ENCODE measurements around the gene GPRC5A. TPM values are rescaled to one million over a fixed set of nuclear protein-coding genes. Genes with fewer than 3 reads are reported as not detected.

The GPRC5A gene
- total and polyA plus RNA-seq, 8 donors = 9.6 to 1,562 (median 18.4) TPM

DNA sequence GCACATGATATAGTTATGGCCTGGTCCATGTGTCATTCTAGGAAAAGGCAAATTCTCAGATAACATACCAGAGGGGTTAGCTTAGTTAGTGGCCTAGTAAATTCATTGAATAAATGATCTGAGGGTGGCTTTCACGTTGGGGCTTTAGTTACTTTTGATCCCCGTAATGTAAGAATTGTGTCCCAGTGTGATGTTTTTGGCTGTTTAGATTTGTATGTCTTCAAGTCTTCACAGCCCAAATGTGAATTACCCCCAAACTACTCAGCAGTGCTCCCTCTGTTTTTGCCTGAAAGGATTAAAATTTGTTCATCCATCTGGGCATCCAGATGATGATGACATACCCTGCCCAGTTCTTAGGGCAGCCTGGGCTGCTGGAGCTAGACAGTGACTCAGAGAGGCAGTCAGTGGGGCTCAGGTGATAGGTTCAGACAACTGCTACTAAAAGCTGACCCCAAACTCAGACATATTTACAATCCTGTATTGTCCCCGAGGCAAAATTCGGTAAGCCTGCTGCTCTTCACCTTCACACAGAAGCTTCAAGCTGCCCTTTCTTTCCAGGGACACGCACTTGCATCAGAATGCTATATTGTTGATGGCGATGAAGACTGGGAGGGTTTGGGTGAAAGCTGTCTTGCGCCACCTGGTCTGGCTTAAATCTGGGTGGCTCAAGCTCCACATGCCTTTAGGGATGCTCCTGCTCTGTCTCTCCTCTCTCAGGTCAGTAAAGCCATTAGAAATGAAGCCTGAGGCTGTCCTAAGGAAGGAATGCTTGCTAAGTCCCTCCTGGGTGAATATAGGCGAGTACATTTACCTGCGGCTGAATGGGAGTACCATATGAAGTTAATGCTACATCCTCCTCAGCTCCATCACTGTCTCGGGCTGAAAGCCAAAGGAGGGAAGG lies 50.3 kb downstream of the GPRC5A start:
- ATAC-seq (no peak), DNase-seq (no peak)
- Histone ChIP-seq H3K36me3 (no peaks in the 10 kb centered on the region), H3K27ac (no peak overlapping the region), H3K4me3 (no peak overlapping the region), H3K9me3 (no peaks in the 10 kb centered on the region), H3K27me3 (no peaks in the 10 kb centered on the region), H3K4me1 (no peaks in the 10 kb centered on the region)
- TF ChIP-seq, protein P1, sequence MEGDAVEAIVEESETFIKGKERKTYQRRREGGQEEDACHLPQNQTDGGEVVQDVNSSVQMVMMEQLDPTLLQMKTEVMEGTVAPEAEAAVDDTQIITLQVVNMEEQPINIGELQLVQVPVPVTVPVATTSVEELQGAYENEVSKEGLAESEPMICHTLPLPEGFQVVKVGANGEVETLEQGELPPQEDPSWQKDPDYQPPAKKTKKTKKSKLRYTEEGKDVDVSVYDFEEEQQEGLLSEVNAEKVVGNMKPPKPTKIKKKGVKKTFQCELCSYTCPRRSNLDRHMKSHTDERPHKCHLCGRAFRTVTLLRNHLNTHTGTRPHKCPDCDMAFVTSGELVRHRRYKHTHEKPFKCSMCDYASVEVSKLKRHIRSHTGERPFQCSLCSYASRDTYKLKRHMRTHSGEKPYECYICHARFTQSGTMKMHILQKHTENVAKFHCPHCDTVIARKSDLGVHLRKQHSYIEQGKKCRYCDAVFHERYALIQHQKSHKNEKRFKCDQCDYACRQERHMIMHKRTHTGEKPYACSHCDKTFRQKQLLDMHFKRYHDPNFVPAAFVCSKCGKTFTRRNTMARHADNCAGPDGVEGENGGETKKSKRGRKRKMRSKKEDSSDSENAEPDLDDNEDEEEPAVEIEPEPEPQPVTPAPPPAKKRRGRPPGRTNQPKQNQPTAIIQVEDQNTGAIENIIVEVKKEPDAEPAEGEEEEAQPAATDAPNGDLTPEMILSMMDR (IDR thresholded peaks at IDR 0.05) = no peak
- intact Hi-C loops (cut with DNase I) = no loop called here

DNA sequence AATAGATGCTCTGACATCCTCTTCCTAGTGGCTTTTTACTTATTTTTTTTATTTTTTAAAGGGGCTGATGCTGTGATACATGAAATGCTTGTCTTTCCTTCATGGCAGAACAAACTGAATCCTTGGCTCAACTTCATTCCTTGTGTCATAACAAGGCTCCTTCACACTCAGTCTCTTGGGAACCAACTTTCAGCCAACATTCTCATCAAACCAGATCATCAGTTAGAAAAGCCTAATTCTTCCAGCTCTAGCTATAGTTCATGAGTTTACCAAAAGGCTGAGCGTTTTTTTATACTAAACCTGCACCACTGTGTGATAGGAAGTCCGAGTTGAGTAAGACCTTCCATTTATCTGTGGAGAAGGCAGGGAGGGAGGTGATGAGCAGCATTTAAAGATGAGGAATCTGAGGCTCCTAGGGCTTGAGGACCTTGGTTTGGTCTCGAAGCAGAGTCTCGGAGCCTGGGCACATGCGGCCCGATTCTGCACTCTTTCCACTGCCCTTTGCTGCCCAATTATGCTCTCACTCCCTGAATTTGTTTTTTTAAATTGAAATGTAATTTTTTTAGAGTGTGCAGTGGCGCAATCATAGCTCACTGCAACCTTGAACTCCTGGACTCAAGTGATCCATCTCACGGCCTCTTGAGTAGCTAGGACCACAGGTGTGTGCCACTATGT lies 52.4 kb downstream of the GPRC5A start:
- Histone ChIP-seq H3K36me3 (no peaks in the 10 kb centered on the region), H3K4me1 (no peaks in the 10 kb centered on the region), H3K27ac (no peak overlapping the region), H3K4me3 (no peak overlapping the region), H3K9me3 (no peaks in the 10 kb centered on the region), H3K27me3 (no peaks in the 10 kb centered on the region)
- intact Hi-C loops (cut with DNase I) = no loop called here
- DNase-seq (no peak), ATAC-seq (no peak)
- TF ChIP-seq, protein P1 (IDR thresholded peaks at IDR 0.05) = no peak

DNA sequence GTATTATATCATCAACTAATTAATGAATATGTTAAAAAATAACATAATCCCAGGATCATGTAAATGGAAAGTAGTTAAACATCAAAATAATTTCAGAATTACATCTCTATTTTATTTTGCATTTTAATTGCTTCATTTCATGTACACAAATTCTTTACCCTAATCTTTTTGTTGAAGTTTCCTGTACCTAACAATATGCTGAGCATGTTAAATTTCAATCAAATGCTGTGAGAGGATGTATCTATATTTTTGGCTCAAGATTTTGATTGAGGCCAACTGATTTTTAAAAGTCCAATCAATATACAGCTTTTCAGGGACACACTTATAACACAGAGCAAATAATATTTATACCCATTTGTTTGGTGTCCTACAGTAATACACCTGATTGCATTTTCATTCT lies 54.2 kb downstream of the GPRC5A start:
- H3K4me1 ChIP-seq = no peaks in the 10 kb centered on the region
- DNase-seq (no peak), ATAC-seq (no peak)
- TF ChIP-seq, protein P1 (IDR thresholded peaks at IDR 0.05) = no peak
- H3K9me3 ChIP-seq = no peaks in the 10 kb centered on the region
- peaks cover 0 to 7% of the 10 kb centered on the region in 2 donors for H3K36me3 ChIP-seq
- no peaks in the 10 kb centered on the region for H3K27me3 ChIP-seq
- intact Hi-C loops (cut with DNase I) = no loop called here
- H3K27ac ChIP-seq = no peak overlapping the region
- H3K4me3 ChIP-seq = no peak overlapping the region

DNA sequence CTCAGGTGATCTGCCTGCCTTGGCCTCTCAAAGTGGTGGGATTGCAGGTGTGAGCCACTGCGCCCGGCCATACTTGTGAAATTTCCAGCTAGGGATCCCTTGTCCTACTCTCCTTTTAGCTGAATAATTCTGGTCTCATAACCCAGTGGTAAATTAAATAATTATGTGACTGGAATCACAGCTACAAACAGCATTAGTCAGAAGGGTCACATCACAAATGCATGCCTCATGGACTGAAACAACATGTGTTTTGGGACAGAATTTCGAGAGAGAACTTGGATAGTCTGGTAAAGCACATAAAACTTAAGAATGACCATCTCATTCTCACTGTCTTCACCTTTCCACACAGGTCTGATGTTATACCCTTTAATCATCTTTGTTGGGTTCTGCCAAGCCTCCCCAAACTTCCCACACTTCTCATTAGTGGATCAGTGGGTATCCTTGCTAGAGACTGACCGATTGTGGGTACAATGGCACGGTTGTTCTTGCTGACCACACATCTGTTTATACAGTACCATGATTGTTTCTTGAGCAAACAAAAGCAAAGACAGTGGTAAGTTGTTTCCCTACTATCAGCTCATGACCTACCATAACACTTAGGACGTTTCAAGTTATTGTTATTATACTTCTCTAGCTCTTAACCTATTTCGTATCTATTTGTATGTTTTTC lies 55.5 kb downstream of the GPRC5A start:
- Histone ChIP-seq H3K4me1 (no peaks in the 10 kb centered on the region), H3K36me3 (peaks cover 0 to 7% of the 10 kb centered on the region in 2 donors), H3K27me3 (no peaks in the 10 kb centered on the region), H3K9me3 (no peaks in the 10 kb centered on the region), H3K27ac (no peak overlapping the region), H3K4me3 (no peak overlapping the region)
- ATAC-seq = no peak
- DNase-seq = no peak
- intact Hi-C loops (cut with DNase I) = no loop called here
- TF ChIP-seq, protein P1 (IDR thresholded peaks at IDR 0.05) = no peak

DNA sequence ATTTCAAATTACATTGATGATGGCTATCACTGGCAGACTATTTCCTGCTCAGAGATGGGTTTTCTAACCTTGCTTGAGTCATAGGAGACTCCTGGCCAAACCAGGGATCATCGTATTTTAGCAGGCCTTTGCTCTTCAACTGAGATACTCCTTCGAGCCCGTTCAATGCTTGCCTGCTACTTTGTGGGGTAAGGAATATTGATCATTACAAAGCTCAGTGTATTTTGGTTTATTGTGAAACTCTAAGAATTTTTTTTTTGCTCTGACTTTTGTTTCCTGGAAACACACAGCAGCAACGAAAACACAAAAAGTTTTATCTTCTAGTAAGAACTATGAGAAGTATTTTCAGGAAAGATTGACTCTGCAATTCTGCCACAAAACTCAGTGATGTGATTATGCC lies 56.5 kb downstream of the GPRC5A start:
- DNase-seq (no peak), ATAC-seq (no peak)
- peaks cover 0 to 7% of the 10 kb centered on the region in 2 donors for H3K36me3 ChIP-seq
- H3K27me3 ChIP-seq = no peaks in the 10 kb centered on the region
- H3K4me3 ChIP-seq = no peak overlapping the region
- H3K27ac ChIP-seq = no peak overlapping the region
- TF ChIP-seq, protein P1 (IDR thresholded peaks at IDR 0.05) = no peak
- intact Hi-C loops (cut with DNase I) = no loop called here
- H3K9me3 ChIP-seq = no peaks in the 10 kb centered on the region
- no peaks in the 10 kb centered on the region for H3K4me1 ChIP-seq
